Upper lobe of left lung (tissue), 4 donors: ENCODE data around the gene GNB3.

Source experiments
- EP300 ChIP-seq, 4 donors: sonication (generic); formaldehyde crosslinking; IDR thresholded peaks; one replicate each; pipeline ENCODE4 v1.5.1; 2017; ENCODE audit warnings: antibody characterized with exemption in 4 of 4, control low read depth in 2 of 4
- TF ChIP-seq, protein P1 (sequence below), 6 experiments: fragments of 450-650 bp in 4 of 6; fragments of 200-600 bp in 2 of 6; sonication (generic) in 2 of 6; IDR thresholded peaks; one replicate each; pipeline ENCODE4 v1.5.1; 2016 to 2019; ENCODE audit warnings: antibody characterized with exemption in 6 of 6

DNA sequence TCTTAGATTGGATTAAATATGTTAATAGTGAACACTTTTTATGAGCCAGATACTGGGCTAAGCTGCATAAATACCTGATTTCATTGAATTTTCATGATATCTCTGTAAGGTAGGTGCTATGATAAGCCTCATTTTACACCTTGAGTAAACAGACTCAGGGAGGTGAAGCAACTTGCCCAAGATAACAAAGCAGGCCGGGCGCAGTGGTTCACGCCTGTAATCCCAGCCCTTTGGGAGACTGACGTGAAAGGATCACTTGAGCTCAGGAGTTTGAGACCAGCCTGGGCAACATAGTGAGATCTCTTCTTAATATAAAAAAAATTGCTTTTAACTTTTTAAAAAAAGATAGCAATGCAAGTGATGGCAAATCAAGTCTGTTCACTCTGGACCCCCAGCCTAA is 1.4 kb downstream of the GNB3 start:
- TF ChIP-seq, protein P1, sequence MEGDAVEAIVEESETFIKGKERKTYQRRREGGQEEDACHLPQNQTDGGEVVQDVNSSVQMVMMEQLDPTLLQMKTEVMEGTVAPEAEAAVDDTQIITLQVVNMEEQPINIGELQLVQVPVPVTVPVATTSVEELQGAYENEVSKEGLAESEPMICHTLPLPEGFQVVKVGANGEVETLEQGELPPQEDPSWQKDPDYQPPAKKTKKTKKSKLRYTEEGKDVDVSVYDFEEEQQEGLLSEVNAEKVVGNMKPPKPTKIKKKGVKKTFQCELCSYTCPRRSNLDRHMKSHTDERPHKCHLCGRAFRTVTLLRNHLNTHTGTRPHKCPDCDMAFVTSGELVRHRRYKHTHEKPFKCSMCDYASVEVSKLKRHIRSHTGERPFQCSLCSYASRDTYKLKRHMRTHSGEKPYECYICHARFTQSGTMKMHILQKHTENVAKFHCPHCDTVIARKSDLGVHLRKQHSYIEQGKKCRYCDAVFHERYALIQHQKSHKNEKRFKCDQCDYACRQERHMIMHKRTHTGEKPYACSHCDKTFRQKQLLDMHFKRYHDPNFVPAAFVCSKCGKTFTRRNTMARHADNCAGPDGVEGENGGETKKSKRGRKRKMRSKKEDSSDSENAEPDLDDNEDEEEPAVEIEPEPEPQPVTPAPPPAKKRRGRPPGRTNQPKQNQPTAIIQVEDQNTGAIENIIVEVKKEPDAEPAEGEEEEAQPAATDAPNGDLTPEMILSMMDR (IDR thresholded peaks at IDR 0.05), result no peak
- no peak for TF ChIP-seq EP300 (IDR thresholded peaks at IDR 0.05)
